Measurements from ENCODE around the gene AP5Z1.
"Not testable (repeated sequence)": the region's sequence is repeated elsewhere in the genome, so short reads cannot be mapped to it uniquely, and the experiment has no call there.

AP5Z1 gene

DNA sequence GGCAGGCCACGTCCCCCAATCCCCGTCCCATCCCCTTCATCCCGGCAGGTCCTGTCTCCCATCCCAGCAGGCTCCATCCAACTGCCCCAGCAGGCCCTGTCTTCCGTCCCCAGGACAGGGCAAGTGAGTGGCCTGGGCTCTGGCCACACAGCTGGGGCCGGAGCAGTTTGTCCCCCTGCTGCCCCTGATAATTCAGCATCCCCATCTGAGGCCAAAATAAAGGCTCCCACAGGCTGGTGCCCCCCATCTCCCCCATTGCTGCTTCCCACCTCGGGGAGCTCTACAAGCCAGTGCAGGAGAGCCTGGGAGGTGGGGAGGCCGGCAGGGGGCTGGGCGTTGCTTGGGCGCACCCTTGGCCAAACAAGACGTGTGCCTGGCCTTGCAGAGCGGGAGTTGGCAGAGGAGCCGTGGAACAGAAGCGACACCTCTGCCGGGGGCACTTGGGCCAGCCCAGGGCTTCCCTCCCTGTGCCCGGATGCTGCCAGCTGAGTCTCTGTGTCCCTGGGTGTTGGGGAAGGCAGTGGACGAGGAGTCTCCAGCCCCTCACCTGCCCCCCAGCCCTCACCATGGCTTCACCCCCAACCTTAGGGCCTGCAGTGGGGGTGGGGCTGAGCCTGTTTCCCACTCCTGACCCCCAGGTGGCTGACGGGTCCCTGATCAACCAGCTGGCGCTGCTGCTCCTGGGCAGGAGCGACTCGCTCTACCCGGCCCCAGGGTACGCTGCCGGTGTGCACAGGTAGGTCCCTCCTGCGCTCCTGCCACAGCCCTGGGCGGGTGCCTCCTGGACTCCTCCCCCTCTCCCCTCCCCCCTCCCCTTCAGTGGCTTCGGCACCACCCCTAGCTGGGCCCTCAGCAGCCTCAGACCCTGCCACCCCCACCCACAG lies 14.0 kb downstream of the AP5Z1 start:
- no peak for DNase-seq

DNA sequence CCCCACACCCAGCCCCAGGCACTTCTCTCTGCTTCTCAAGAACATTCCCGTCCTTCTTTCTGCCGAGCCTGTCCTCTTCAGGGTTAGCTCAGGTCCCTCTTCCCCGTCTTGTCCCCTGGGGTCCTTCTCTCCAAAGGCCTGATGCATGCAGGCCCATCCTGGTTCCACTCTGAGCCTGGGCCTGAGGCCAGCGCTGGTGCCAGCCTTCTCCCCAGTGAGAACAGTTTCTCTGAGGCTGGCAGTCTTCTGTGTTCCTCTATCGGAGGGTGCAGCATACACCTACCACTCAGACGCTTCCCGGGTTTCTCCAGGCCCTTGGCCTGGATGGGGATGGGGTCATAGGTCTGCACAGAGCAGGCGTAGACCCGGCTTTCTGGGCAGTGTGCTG lies 14.6 kb downstream of the AP5Z1 start:
- DNase-seq = no peak

DNA sequence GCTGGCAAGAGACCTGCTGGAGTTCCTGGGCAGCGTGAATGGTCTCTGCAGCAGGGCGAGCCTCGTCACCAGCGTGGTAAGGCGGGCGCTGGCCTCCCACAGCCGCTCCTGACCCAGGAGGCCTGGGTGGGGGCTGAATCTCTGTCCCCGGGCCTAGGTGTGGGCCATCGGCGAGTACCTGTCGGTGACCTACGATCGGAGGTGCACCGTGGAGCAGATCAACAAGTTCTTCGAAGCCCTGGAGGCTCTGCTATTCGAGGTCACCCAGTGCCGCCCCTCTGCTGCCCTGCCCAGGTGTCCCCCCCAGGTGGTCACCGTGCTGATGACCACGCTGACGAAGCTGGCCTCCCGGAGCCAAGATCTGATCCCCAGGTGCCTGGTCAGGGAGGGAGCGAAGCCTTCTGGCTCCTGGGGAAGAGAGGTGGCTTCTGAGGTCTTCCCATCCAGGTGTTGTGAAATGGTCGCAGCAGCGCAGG lies 15.1 kb downstream of the AP5Z1 start:
- no peak for DNase-seq

DNA sequence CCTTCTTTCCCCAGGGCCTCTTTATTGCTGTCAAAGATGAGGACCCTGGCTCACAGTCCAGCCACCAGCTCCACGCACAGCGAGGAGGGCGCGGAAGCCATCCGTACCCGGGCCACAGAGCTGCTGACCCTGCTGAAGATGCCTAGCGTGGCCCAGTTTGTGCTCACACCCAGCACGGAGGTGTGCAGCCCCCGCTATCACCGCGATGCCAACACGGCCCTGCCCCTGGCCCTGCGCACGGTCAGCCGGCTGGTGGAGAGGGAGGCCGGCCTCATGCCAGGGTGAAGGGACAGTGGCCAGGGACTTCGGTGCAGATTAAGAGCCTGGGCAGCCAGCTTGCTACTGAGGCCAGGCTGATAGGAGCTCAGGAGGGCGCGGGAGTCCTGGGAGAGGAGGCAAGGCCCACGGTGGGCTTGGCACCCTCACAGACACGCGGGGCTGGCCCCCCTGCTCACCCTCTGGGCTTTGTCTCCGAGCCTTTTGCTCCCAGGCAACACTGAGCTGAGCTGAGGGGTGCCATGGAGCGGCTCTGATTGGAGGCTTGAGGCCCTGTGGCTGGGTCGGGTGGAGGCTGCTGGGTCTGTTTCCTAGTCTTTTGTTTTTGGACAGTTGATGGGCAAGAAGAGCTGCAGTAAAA lies 15.8 kb downstream of the AP5Z1 start:
- no peak for DNase-seq

DNA sequence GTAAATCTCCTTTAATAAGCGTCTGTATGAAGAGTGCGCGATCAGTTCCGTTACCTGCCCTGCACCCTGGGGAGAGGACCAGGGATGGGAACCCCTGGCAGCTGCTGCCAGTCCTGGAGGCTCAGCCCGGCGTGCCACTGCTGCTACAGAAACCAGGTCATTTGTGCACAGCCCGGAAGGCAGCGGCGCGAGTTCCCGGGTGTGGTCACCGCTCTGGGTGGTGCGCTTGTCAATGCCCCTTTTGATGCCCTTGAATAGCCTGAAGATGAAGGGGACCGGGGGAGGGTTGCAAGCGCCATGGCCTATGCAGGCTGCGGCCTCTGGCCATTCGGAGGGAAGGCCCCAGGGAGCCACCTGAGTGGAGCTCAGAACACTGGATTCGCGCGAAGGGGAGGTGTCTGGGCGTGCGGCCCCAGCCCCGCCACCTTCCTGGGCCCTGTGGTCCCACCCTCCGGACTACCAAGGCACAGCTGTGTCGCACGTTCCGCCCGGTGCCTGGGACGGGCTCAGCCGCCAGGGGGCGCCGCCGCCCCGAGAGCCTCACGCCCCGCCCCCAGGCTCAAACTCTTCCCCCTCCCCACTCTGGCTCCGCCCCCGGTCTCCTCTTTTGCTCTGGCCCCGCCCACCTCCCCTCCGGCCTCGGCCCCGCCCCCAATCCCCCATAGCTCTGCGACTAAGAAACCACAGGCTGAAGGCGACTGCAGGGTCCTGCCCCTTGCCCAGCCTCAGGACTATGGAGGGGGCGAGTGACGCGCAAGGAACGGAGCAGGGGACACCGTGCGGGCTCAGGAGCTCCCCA lies 16.5 kb downstream of the AP5Z1 start:
- DNase-seq = no peak

DNA sequence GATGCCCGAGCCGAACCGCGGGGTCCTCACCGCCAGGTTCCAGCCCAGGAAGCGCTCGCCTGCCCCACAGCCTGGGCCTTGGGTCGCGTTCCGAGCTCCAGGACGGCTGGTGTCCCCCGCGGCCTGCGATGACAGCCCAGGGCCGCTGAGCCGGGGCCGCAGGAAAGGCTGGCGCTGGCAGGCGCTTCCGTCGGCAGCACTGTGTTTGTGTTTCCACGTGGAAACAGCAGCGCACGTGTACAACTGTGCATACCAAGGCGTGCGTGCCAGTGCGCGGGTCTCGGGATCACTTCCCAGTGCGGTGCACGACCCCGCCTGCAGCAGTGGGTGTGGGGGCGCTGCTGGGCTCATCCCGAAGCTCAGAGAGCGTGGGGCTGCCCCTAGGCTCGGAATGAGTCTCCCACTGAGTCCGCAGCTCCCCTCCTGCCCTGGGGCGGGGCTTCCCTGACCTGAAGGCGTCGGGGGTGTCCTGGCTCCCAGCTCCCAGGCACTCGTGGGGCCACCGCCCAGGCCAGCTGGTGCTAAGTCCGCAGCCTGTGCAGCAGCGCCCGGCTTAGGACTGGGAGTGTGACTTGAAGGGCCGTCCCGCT lies 17.2 kb downstream of the AP5Z1 start:
- no peak for DNase-seq

DNA sequence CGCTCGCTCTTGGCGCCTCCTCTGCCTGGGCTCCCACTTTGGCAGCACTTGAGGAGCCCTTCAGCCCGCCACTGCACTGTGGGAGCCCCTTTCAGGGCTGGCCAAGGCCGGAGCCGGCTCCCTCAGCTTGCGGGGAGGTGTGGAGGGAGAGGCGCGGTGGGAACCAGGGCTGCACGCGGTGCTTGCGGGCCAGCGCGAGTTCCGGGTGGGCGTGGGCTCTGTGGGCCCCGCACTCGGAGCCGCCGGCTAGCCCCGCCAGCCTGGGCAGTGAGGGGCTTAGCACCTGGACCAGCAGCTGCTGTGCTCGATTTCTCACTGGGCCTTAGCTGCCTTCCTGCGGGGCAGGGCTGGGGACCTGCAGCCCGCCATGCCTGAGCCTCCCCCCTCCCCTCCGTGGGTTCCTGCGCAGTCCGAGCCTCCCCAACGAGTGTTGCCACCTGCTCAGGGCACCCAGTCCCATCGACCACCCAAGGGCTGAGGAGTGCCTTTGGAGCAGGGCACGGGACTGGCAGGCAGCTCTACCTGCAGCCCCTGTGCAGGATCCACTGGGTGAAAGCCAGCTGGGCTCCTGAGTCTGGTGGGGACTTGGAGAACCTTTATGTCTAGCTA lies 18.1 kb downstream of the AP5Z1 start:
- not testable (repeated sequence) for DNase-seq

DNA sequence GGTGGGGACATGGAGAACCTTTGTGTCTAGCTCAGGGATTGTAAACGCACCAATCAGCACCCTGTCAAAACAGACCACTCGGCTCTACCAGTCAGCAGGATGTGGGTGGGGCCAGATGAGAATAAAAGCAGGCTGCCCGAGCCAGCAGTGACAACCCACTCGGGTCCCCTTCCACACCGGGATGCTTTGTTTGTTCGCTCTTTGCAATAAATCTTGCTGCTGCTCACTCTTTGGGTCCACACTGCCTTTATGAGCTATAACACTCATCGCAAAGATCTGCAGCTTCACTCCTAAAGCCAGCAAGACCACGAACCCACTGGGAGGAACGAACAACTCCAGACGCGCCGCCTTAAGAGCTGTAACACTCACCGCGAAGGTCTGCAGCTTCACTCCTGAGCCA lies 18.7 kb downstream of the AP5Z1 start:
- DNase-seq = not testable (repeated sequence)

DNA sequence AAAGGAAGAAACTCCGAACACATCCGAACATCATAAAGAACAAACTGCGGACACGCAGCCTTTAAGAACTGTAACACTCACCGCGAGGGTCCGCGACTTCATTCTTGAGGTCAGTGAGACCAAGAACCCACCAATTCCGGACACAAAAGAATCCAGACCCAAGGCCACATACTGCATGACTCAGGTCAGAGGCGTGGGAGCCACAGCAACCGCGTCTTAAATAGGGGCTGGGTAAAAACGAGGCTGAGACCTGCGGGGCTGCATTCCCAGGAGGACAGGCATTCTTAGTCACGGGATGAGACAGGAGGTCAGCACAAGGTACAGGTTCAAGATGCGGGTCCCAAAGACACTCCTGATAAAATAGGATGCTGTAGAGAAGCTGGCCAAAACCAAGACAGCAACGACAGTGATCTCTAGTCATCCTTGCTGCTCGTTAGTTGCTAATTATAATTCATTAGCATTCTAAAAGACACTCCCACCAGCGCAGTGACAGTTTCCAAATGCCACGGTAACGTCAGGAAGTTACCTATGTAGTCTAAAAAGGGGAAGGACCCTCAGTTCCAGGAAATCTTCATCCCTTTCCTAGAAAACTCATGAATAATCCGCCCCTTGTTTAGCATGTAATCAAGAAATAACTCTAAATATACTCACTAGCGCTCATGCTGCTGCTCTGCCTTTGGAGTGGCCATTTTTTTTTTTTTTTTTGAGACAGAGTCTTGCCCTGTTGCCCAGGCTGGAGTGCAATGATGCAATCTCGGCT lies 19.3 kb downstream of the AP5Z1 start:
- no peak for DNase-seq

DNA sequence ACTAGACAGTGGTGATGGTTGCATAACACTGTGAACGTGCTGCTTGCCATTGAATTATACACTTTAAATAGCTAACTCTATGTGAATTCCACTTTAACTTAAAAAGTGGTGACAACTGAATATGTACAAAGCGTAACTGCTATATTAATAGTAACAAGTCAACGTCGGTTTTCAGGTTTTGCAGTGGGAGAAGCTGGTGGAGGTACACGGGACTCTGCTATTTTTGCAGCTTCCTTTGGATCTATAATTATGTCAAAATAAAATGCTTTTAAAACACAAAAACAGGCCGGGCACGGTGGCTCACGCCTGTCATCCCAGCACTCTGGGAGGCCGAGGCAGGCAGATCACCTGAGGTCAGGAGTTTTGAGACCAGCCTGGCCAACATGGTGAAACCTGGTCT lies 21.0 kb downstream of the AP5Z1 start:
- DNase-seq = no peak

DNA sequence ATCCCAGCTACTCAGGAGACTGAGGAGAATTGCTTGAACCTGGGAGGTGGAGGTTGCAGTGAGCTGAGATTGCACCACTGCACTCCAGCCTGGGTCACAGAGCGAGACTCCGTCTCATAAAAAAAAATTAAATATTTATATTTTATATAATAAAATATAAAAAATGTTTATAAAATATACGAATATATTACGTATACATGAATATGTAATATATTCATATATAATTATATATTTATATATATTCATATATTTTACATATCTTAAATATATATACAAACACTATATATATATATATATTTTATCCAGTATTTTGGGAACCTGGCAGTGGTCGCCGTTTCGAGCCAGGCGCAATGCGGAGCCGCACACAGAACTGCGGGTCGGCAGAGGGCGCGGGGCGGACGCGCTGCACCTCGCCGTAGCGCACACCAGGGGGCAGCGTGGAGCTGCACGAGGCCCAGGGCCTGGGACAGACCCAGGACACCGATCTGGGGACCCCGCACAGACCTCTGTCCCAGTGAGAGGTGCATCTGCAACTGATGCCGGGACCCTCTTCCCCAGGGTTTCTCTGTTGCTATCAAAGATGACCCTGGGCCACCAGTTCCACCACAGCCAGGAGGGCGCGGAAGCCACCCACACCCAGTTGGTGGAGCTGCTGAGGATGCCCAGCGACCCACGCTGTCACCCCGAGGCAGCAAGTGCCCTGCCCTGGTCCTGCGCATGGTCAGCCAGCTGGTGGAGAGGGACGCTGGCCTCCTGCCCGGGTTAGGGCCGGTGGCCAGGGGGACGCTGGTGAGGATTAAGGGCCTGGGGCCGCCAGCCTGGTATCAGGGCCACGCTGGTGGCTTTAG lies 22.7 kb downstream of the AP5Z1 start:
- no peak for DNase-seq

DNA sequence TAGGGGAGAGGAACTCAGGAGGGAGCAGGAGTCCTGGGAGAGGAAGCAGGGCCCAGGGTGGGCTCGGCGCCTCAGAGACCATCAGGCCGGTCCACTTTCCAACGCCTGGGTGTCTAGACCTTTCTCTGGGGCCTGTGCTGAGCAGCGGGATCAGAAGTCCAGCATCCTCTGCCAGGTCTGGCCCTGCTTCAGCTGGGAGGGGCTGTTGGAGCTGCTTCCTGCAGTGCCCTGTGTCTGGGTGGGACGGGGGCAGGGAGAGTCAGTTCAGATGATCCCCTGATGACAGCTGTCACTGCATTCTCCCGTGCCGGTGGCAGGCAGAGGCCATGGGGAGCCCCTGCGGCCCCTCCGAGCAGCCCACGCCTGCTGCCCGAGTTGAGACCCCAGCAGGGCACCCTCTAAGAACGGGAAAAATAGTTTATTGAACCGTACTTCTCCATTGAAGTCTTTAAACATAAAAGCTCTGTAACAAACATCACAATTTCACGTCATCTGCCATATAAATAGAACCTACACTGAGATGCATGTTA lies 23.3 kb downstream of the AP5Z1 start:
- no peak for DNase-seq

DNA sequence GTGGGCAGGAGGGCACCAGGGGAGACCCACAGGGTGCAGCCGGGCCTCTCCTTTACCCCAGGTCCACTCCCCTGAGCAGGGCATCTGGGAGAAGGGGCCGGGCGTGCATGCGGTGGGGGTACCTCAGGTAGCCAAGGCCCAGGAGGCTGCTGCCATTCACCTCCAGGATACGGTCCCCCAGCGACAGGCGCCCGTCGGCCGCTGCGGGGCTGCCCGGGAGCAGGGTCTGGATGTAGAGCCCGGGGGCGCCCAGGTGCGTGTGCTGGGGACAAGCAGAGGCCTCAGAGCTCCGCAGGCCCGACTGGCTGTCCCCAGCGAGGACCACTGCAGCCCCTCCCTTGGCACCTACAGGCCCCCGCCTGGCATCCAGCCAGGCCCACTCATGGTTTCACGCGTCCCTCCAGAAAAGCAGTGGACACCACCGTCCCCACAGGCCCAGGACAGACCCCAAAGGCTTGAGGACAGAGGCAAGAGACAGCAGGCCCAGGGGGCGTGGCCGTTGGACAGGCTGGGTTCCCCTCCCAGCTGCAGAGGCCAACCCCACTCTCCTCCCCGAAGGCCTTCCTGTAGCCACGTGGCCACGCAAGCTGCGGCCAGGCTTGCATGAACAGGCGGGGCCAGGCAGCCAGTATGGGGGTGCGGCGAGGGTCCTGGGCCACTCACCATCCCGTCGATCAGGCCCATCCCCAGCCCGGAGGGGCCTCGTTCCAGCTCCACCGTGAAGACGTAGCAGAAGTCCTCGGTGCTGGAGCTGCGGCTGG lies 24.3 kb downstream of the AP5Z1 start:
- no peak for DNase-seq

DNA sequence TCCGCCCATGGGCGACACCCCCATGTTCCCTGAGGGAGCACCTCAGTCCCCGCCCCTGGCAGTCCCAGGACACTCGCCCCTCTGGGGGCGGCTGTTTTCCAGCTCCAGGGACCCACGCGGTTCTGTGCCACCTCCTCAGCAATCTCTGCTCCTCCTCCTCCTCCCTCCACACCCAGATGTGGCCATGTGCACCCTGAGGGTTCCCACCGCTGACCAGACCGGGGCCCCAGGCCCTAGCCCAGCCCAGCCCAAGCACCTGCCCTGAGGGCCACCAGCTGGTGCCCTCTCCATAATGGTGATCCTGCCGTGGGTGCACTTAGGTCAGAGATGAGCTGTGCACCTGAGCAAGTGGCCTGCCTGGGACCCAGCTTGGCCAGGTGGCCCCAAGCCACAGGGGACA lies 25.1 kb downstream of the AP5Z1 start:
- no peak for DNase-seq

DNA sequence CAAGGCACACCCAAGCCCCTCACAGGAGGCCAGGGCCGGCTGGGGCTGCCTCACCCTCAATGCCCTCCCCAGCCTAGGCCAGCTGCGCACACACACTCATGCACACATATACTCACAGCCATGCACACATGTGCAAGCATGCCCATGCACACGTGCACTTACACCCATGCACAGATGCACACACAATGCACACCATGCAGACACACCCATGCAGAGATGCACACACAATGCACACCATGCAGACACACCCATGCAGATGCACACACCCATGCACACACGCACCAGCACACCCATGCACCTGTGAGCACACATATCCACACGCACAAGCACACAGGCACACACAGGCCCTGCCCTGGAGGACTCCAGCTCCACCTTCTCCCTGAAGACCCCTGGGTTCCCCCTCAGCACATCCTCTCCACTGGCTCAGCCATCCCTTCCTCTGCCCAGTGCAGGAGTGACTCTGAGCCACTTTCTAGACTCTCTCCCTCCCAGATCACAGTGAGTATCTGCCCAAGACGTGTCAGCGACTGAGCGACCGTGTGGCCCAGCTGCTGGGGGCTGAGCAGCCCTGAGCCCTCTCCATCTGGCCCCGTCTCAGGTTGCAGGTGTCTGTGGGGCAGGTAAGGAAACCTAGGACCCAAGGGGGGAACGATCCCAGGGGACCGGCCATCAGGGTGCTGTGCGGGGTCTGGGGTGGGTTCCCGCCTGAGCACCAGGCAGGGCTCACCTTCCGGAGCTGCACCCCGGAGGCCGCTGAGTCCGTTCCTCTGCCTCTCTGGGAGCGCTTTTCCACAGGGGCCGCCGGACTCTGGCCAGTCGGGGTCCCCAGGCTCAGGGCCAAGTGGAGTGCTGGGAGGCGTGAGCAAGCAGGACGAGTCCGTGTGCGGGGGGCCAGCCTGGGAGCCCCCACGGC lies 25.8 kb downstream of the AP5Z1 start:
- DNase-seq = no peak

DNA sequence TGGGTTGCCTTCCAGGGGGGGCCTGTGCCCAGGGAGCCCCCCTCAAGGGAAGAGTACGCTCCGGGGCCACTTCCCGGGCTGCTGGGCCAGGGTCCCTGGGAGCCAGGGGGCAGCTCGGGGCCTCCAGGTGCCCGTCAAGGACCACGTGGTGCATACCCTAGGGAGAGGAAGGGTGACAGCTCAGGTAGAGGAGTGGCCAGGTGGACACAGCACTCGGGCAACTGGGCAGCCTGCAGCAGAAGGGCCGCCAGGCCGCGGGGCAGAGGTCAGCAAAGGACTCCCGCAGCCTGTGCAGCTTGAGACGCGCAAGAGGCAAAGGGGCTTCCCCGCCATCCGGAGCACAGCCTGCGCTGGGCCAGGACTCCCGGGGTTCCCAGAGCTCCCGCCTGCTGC lies 26.4 kb downstream of the AP5Z1 start:
- no peak for DNase-seq

DNA sequence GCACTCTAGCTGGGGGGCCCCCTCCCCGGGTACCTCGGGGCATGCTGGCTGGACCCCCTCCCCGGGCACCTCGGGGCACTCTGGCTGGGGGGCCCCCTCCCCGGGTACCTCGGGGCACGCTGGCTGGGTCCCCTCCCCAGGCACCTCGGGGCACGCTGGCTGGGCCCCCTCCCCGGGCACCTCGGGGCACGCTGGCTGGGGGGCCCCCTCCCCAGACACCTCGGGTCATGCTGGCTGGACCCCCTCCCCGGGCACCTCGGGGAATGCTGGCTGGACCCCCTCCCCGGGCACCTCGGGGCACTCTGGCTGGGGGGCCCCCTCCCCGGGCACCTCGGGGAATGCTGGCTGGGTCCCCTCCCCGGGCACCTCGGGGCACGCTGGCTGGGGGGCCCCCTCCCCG lies 27.2 kb downstream of the AP5Z1 start:
- not testable (repeated sequence) for DNase-seq

DNA sequence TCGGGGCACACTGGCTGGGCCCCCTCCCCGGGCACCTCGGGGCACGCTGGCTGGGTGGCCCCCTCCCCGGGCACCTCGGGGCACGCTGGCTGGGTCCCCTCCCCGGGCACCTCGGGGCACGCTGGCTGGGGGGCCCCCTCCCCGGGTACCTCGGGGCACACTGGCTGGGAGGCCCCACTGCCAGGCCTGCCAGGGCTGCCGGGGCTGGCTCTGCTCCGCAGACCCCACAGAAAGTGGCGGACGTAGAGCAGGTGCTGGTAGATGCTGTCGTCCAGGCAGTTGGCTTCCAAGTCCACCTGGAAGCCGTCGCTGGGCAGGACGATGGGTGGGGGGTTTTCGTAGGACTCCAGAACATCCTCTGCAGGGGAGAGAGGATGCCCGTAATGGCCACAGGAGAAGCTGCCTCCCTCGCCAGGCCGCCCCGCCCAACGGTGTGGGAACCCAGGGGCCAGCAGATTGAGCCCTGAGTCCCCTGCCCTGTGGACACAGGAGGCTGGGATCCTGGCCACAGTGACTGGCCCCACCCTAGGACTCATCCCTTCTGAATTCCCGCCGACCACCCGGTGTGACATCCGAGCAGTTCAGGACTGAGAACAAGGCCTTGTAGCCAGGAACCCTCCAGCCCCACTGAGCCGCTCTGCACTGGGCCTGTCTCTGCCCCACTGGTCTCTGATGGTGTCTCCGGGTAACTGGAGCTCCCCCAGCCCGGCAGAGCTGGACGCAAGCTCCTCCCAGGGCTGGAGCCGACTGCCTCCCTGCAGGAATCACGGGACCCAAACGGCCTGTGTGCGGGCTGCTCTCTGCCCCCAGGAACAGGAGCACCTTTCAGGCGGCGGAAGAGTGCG lies 28.2 kb downstream of the AP5Z1 start:
- DNase-seq = no peak
